IMR-90 (cell line): ENCODE data around the gene HSBP1L1. TPM values are rescaled to one million over a fixed set of nuclear protein-coding genes. Genes with fewer than 3 reads are reported as not detected.

Experiments
- ATAC-seq: fragments of 200-7000 bp; cut with Tn5 transposase; 2 replicates; pipeline ENCODE4 v1.9.1; 2020; ENCODE audit warnings: low read depth, mild to moderate bottlenecking, moderate library complexity
- BruUV-seq: library from RNA; stranded (reverse); fragments of 400-500 nt; replicated peaks from 2 replicates; lab custom pipeline; 2021; lab: Mats Ljungman, UMichigan
- CTCF ChIA-PET: fragments of 300-600 bp; formaldehyde crosslinking; extraction: SDS; loops from one replicate; lab custom pipeline; 2021; ENCODE audit warnings: antibody characterized with exemption; lab: Yijun Ruan, JAX
- POLR2A ChIA-PET: fragments of 300-600 bp; sonication (Branson Sonifier 250); formaldehyde crosslinking; loops from one replicate; lab custom pipeline; 2022; ENCODE audit warnings: antibody characterized with exemption; ENCODE audit not compliant: unreplicated experiment; lab: Charles Lee
- DNase-seq: peaks from one replicate; pipeline ENCODE4 v3.0.0; 2013
- H2AFZ ChIP-seq: replicated peaks from 2 replicates; pipeline ENCODE3; 2013; ENCODE audit warnings: low read length, mild to moderate bottlenecking; ENCODE audit not compliant: poor library complexity
- H2AK5ac ChIP-seq: 2 replicates; pipeline ENCODE4 v1.6.1; 2013; ENCODE audit warnings: low read depth, low read length, inconsistent platforms
- H2AK9ac ChIP-seq: replicated peaks from 2 replicates; pipeline ENCODE3; 2013; ENCODE audit warnings: mild to moderate bottlenecking, low read depth, low read length, moderate library complexity; ENCODE audit not compliant: poor library complexity
- H2BK120ac ChIP-seq: 2 replicates; pipeline ENCODE4 v1.6.1; 2013; ENCODE audit warnings: low read depth, low read length, inconsistent platforms
- H2BK15ac ChIP-seq: 3 replicates; pipeline ENCODE4 v1.6.1; 2013; ENCODE audit warnings: low read depth, low read length, inconsistent platforms
- H2BK20ac ChIP-seq: 2 replicates; pipeline ENCODE4 v1.6.1; 2013; ENCODE audit warnings: low read depth, mild to moderate bottlenecking, inconsistent platforms, low read length, moderate library complexity
- H2BK5ac ChIP-seq: 2 replicates; pipeline ENCODE4 v1.6.1; 2013; ENCODE audit warnings: mild to moderate bottlenecking, low read depth, low read length, inconsistent platforms; ENCODE audit not compliant: poor library complexity, severe bottlenecking
- H3K14ac ChIP-seq: replicated peaks from 2 replicates; pipeline ENCODE4 v1.6.1; 2013; ENCODE audit warnings: low read depth, low read length, inconsistent platforms
- H3K18ac ChIP-seq: 2 replicates; pipeline ENCODE4 v1.6.1; 2013; ENCODE audit warnings: low read depth, low read length, control low read depth
- H3K23ac ChIP-seq: 2 replicates; pipeline ENCODE4 v1.6.1; 2013; ENCODE audit warnings: low read depth, low read length, inconsistent platforms
- H3K27ac ChIP-seq: 2 replicates; pipeline ENCODE4 v1.5.1; 2013; ENCODE audit warnings: mild to moderate bottlenecking, control low read depth, low read length; ENCODE audit not compliant: insufficient read depth
- H3K27me3 ChIP-seq: 2 replicates; pipeline ENCODE4 v1.6.1; 2013; ENCODE audit warnings: low read length; ENCODE audit not compliant: control insufficient read depth, insufficient read depth
- H3K36me3 ChIP-seq: 2 replicates; pipeline ENCODE4 v1.6.1; 2013; ENCODE audit warnings: low read length, mixed read lengths; ENCODE audit not compliant: control insufficient read depth, insufficient read depth
- H3K4ac ChIP-seq: 2 replicates; pipeline ENCODE4 v1.6.1; 2013; ENCODE audit warnings: low read depth, low read length, inconsistent platforms
- H3K4me1 ChIP-seq: 2 replicates; pipeline ENCODE4 v1.6.1; 2013; ENCODE audit warnings: low read length, mixed read lengths; ENCODE audit not compliant: control insufficient read depth, insufficient read depth
- H3K4me2 ChIP-seq: 2 replicates; pipeline ENCODE4 v1.6.1; 2013; ENCODE audit warnings: low read depth, mild to moderate bottlenecking, control low read depth, low read length, moderate library complexity
- H3K4me3 ChIP-seq: 2 replicates; pipeline ENCODE4 v1.5.1; 2013; ENCODE audit warnings: low read depth, mild to moderate bottlenecking, control low read depth, low read length, moderate library complexity; ENCODE audit not compliant: insufficient read depth
- H3K56ac ChIP-seq: 2 replicates; pipeline ENCODE4 v1.6.1; 2013; ENCODE audit warnings: low read length, inconsistent platforms; ENCODE audit not compliant: insufficient read depth; ENCODE audit errors: extremely low read depth
- H3K79me1 ChIP-seq, 2 experiments: 2 replicates each; pipeline ENCODE4 v1.6.1; 2013; ENCODE audit warnings: low read length in 2 of 2, inconsistent platforms in 1 of 2, low read depth in 1 of 2
- H3K9ac ChIP-seq: 2 replicates; pipeline ENCODE4 v1.6.1; 2013; ENCODE audit warnings: low read depth, low read length, control low read depth
- H3K9me1 ChIP-seq: 2 replicates; pipeline ENCODE4 v1.6.1; 2013; ENCODE audit warnings: low read length, inconsistent platforms; ENCODE audit not compliant: insufficient read depth
- H3K9me3 ChIP-seq: 2 replicates; pipeline ENCODE4 v1.6.1; 2013; ENCODE audit warnings: low read length; ENCODE audit not compliant: control insufficient read depth, insufficient read depth
- H4K20me1 ChIP-seq: 2 replicates; pipeline ENCODE4 v1.6.1; 2013; ENCODE audit warnings: low read length, inconsistent platforms; ENCODE audit not compliant: insufficient read depth
- H4K5ac ChIP-seq: 2 replicates; pipeline ENCODE4 v1.6.1; 2013; ENCODE audit warnings: mild to moderate bottlenecking, low read depth, low read length, control low read depth
- H4K8ac ChIP-seq, 2 experiments: 2 replicates each; pipeline ENCODE4 v1.6.1; 2013; ENCODE audit warnings: low read depth in 2 of 2, low read length in 2 of 2, control low read depth in 1 of 2, inconsistent platforms in 1 of 2
- H4K91ac ChIP-seq: 2 replicates; pipeline ENCODE4 v1.6.1; 2013; ENCODE audit warnings: low read depth, low read length, inconsistent platforms; ENCODE audit not compliant: insufficient read depth
- BHLHE40 ChIP-seq: fragments of 150-350 bp; IDR thresholded peaks from 2 replicates; pipeline ENCODE4 v1.6.1; 2016; ENCODE audit warnings: mild to moderate bottlenecking, low read depth, low read length
- CEBPB ChIP-seq: IDR thresholded peaks from 2 replicates; pipeline ENCODE4 v1.6.1; 2012; ENCODE audit warnings: low read depth, low read length, improper control_type of control experiment
- CHD1 ChIP-seq: IDR thresholded peaks from 2 replicates; pipeline ENCODE4 v1.6.1; 2012; ENCODE audit warnings: low read depth, low read length, improper control_type of control experiment
- FOS ChIP-seq: fragments of 150-350 bp; IDR thresholded peaks from 2 replicates; pipeline ENCODE4 v1.6.1; 2016; ENCODE audit warnings: low read depth, low read length
- MAFK ChIP-seq: IDR thresholded peaks from 2 replicates; pipeline ENCODE4 v1.6.1; 2012; ENCODE audit warnings: low read depth, low read length, improper control_type of control experiment
- MAZ ChIP-seq: IDR thresholded peaks from 2 replicates; pipeline ENCODE4 v1.6.1; 2012; ENCODE audit warnings: low read depth, mild to moderate bottlenecking, low read length, improper control_type of control experiment, moderate library complexity, borderline replicate concordance
- MXI1 ChIP-seq: IDR thresholded peaks from 2 replicates; pipeline ENCODE4 v1.6.1; 2012; ENCODE audit warnings: low read depth, mild to moderate bottlenecking, low read length, moderate library complexity, borderline replicate concordance
- NFE2L2 ChIP-seq: fragments of 150-350 bp; IDR thresholded peaks from 2 replicates; pipeline ENCODE4 v1.6.1; 2016; ENCODE audit warnings: low read depth, mild to moderate bottlenecking, low read length
- POLR2A ChIP-seq: IDR thresholded peaks from 2 replicates; pipeline ENCODE4 v1.6.1; 2012; ENCODE audit warnings: mild to moderate bottlenecking, low read depth, low read length
- RCOR1 ChIP-seq: IDR thresholded peaks from 2 replicates; pipeline ENCODE4 v1.6.1; 2012; ENCODE audit warnings: mild to moderate bottlenecking, low read length, improper control_type of control experiment; ENCODE audit not compliant: insufficient replicate concordance
- RFX5 ChIP-seq: IDR thresholded peaks from 2 replicates; pipeline ENCODE4 v1.8.0; 2012; ENCODE audit warnings: low read depth, mild to moderate bottlenecking, low read length, moderate library complexity
- SMC3 ChIP-seq: fragments of 150-350 bp; IDR thresholded peaks from 2 replicates; pipeline ENCODE4 v1.6.1; 2016; ENCODE audit warnings: low read depth, mild to moderate bottlenecking, antibody characterized with exemption, low read length, moderate library complexity
- USF2 ChIP-seq: fragments of 150-350 bp; IDR thresholded peaks from 2 replicates; pipeline ENCODE4 v1.6.1; 2017; ENCODE audit warnings: mild to moderate bottlenecking, antibody characterized with exemption, low read length, low read depth
- WGBS, 2 experiments: methylation state at CpG; one replicate each; pipeline versions ENCODE4 v1.1.5 to v1.1.7; 2013; ENCODE audit warnings: missing lambda C conversion rate in 2 of 2; ENCODE audit not compliant: insufficient read length in 1 of 2; ENCODE audit errors: extremely low coverage in 2 of 2; 5-methylcytosine and 5-hydroxymethylcytosine counted together
- dilution Hi-C: fragments of 300-500 bp; cut with HindIII; formaldehyde crosslinking; loops from one replicate; pipeline ENCODE4 v1.14.3; 2018; ENCODE audit warnings: low sequenced_read_pairs; ENCODE audit not compliant: unreplicated experiment
- in situ Hi-C: fragments of 300-500 bp; cut with MboI; formaldehyde crosslinking; loops from 3 replicates; pipeline ENCODE4 v1.14.3; 2019; ENCODE audit warnings: low sequenced_read_pairs, inconsistent platforms, mixed read lengths
- intact Hi-C: fragments of 100-400 bp; cut with micrococcal nuclease; formaldehyde crosslinking; loops from 2 replicates; pipeline ENCODE4 v1.10.0; 2022
- polyA plus RNA-seq, 3 experiments: library from polyadenylated mRNA; depleted of rRNA; stranded (reverse); fragments of >200 nt; gene quantifications; 2 replicates each; pipeline ENCODE4 v1.2.3, GENCODE V29; 2012; ENCODE audit warnings: low replicate concordance in 1 of 3
- total RNA-seq: library from RNA; depleted of rRNA; stranded (reverse); fragments of >200 nt; gene quantifications from 2 replicates; pipeline ENCODE4 v1.2.3, GENCODE V29; 2012
- TF ChIP-seq, protein P1 (sequence below): fragments of 150-350 bp; IDR thresholded peaks from 2 replicates; pipeline ENCODE4 v1.6.1; 2016; ENCODE audit warnings: low read depth, mild to moderate bottlenecking, low read length, moderate library complexity, borderline replicate concordance

HSBP1L1 gene
- total and polyA plus RNA-seq, 2 of the 4 experiments (the other 2 are of a cell fraction) = 8.6 to 18.0 TPM

GRCh38 chr18:79973517-79973916 is 9.1 kb downstream of the HSBP1L1 start:
- Histone ChIP-seq H4K91ac (no peak overlapping the region), H3K27me3 (no peaks in the 10 kb centered on the region), H2AK5ac (no peak overlapping the region), H3K9ac (no peak overlapping the region), H3K9me1 (peaks cover 3% of the 10 kb centered on the region; the same call in 1 of the 2 replicates), H3K4me1 (peaks cover 2% of the 10 kb centered on the region; the same call in 1 of the 2 replicates), H3K56ac (no peak overlapping the region), H3K4me3 (no peak overlapping the region), H4K5ac (no peak overlapping the region), H3K36me3 (peaks cover 42% of the 10 kb centered on the region), H4K8ac (no peak overlapping the region), H2AFZ (no peak overlapping the region), H2BK5ac (no peak overlapping the region), H2BK120ac (no peak overlapping the region), H2BK15ac (no peak overlapping the region), H4K20me1 (peaks cover 50% of the 10 kb centered on the region), H3K4me2 (no peak overlapping the region), H3K4ac (no peak overlapping the region), H3K14ac (no peak overlapping the region), H3K23ac (no peak overlapping the region), H3K27ac (no peak overlapping the region), H3K9me3 (no peaks in the 10 kb centered on the region), H3K18ac (no peak overlapping the region), H2AK9ac (no peak overlapping the region), H3K79me1 (peaks cover 33 to 73% of the 10 kb centered on the region in 2 experiments), H2BK20ac (no peak overlapping the region)
- in situ Hi-C loops = no loop called here
- no peak for ATAC-seq
- CTCF ChIA-PET = no interaction called here
- intact Hi-C loops = no loop called here
- TF ChIP-seq MXI1 (no peak), USF2 (no peak), CEBPB (no peak), SMC3 (no peak), MAFK (no peak), RCOR1 (no peak), MAZ (no peak), BHLHE40 (no peak), RFX5 (no peak), FOS (no peak), CHD1 (no peak), POLR2A (no peak), NFE2L2 (no peak)
- TF ChIP-seq, protein P1, sequence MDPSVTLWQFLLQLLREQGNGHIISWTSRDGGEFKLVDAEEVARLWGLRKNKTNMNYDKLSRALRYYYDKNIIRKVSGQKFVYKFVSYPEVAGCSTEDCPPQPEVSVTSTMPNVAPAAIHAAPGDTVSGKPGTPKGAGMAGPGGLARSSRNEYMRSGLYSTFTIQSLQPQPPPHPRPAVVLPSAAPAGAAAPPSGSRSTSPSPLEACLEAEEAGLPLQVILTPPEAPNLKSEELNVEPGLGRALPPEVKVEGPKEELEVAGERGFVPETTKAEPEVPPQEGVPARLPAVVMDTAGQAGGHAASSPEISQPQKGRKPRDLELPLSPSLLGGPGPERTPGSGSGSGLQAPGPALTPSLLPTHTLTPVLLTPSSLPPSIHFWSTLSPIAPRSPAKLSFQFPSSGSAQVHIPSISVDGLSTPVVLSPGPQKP = no peak
- POLR2A ChIA-PET = no interaction called here
- WGBS, 2 experiments = 95% methylated on average over 2 of the region's 16 CpGs; no CpG with 5 or more reads in 1 of the 2 experiments
- dilution Hi-C loops = no loop called here
- no peak for DNase-seq
- BruUV-seq = no TSS peak
